ENCODE measurements around the gene NFKBIE. TPM values are rescaled to one million over a fixed set of nuclear protein-coding genes. Genes with fewer than 3 reads are reported as not detected.

Gene NFKBIE
- total and polyA plus RNA-seq, 5 donors from 2014 or later, result 3.6 to 53.8 (median 6.1) TPM

- H3K4me3 Mint-ChIP-seq, result peak overlapping the region; percentile 87 to 95 (median 90)
- Histone ChIP-seq H3K4me1 (ENCODE audit: control insufficient read depth, insufficient read depth, low read length, poor library complexity, severe bottlenecking) (peaks cover 14% of the 10 kb centered on the region), H3K27ac (ENCODE audit: insufficient read depth, low read length, poor library complexity, severe bottlenecking) (peak overlapping the region; percentile 87), H3K9me3 (ENCODE audit: control insufficient read depth in 2 of 2, low read length in 2 of 2) (no peaks in the 10 kb centered on the region), H3K4me3 (ENCODE audit: low read depth, low read length) (peak overlapping the region; percentile 74), H3K36me3 (ENCODE audit: control insufficient read depth, insufficient read depth, low read length) (no peaks in the 10 kb centered on the region), H3K27me3 (ENCODE audit: control insufficient read depth, insufficient read depth, low read length) (no peaks in the 10 kb centered on the region)
- peaks cover 0 to 10% (median 7%) of the 10 kb centered on the region in 4 donors for H3K4me1 Mint-ChIP-seq
- no peaks in the 10 kb centered on the region for H3K27me3 Mint-ChIP-seq
- H3K9me3 Mint-ChIP-seq, result no peaks in the 10 kb centered on the region
- H3K27ac Mint-ChIP-seq, result peak overlapping the region; percentile 91 to 95 (median 95)
- peak; percentile 70 to 82 (median 82) for DNase-seq
- no peaks in the 10 kb centered on the region for H3K36me3 Mint-ChIP-seq
- ATAC-seq (ENCODE audit: low read depth in 2 of 2), result peak; percentile 91 to 92
Measured at GRCh38 chr6:44237813-44238433, 27.4 kb downstream of the NFKBIE start.

- peak overlapping the region; percentile 74 for H3K4me3 ChIP-seq (ENCODE audit: low read depth, low read length)
Measured at GRCh38 chr6:44237021-44237812, 28.1 kb downstream of the NFKBIE start.

GRCh38 chr6:44235891-44236516 is 29.3 kb downstream of the NFKBIE start:
- DNase-seq, result no peak
- no peak overlapping the region for H3K27ac ChIP-seq (ENCODE audit: insufficient read depth, low read length, poor library complexity, severe bottlenecking)
- H3K9me3 Mint-ChIP-seq, result no peaks in the 10 kb centered on the region
- peak overlapping the region in 2 of 4 donors; percentile 80 to 95 for H3K4me3 Mint-ChIP-seq
- H3K4me1 Mint-ChIP-seq, result peaks cover 0 to 10% (median 7%) of the 10 kb centered on the region in 4 donors
- H3K36me3 ChIP-seq (ENCODE audit: control insufficient read depth, insufficient read depth, low read length), result no peaks in the 10 kb centered on the region
- no peaks in the 10 kb centered on the region for H3K9me3 ChIP-seq (ENCODE audit: control insufficient read depth in 2 of 2, low read length in 2 of 2)
- no peaks in the 10 kb centered on the region for H3K27me3 ChIP-seq (ENCODE audit: control insufficient read depth, insufficient read depth, low read length)
- no peak for ATAC-seq (ENCODE audit: low read depth in 2 of 2)
- H3K27ac Mint-ChIP-seq, result no peak overlapping the region
- H3K4me1 ChIP-seq (ENCODE audit: control insufficient read depth, insufficient read depth, low read length, poor library complexity, severe bottlenecking), result peaks cover 14% of the 10 kb centered on the region
- no peaks in the 10 kb centered on the region for H3K27me3 Mint-ChIP-seq
- no peaks in the 10 kb centered on the region for H3K36me3 Mint-ChIP-seq
- H3K4me3 ChIP-seq (ENCODE audit: low read depth, low read length), result no peak overlapping the region

More at GRCh38 chr6:44237021-44237812, 28.1 kb downstream of the NFKBIE start:
- no peaks in the 10 kb centered on the region for H3K9me3 Mint-ChIP-seq
- peak overlapping the region; percentile 87 to 95 (median 90) for H3K4me3 Mint-ChIP-seq
- H3K27ac ChIP-seq (ENCODE audit: insufficient read depth, low read length, poor library complexity, severe bottlenecking), result peak overlapping the region; percentile 87
- H3K27ac Mint-ChIP-seq, result peak overlapping the region; percentile 91 to 95 (median 95)
- H3K36me3 Mint-ChIP-seq, result no peaks in the 10 kb centered on the region
- DNase-seq, result peak in 2 of 3 donors; percentile 58 to 71
- H3K27me3 Mint-ChIP-seq, result no peaks in the 10 kb centered on the region
- H3K9me3 ChIP-seq (ENCODE audit: control insufficient read depth in 2 of 2, low read length in 2 of 2), result no peaks in the 10 kb centered on the region
- peaks cover 0 to 10% (median 7%) of the 10 kb centered on the region in 4 donors for H3K4me1 Mint-ChIP-seq
- H3K36me3 ChIP-seq (ENCODE audit: control insufficient read depth, insufficient read depth, low read length), result no peaks in the 10 kb centered on the region
- peak; percentile 64 to 66 for ATAC-seq (ENCODE audit: low read depth in 2 of 2)
- H3K4me1 ChIP-seq (ENCODE audit: control insufficient read depth, insufficient read depth, low read length, poor library complexity, severe bottlenecking), result peaks cover 14% of the 10 kb centered on the region
- no peaks in the 10 kb centered on the region for H3K27me3 ChIP-seq (ENCODE audit: control insufficient read depth, insufficient read depth, low read length)

GRCh38 chr6:44235269-44235668 is 30.1 kb downstream of the NFKBIE start:
- no peak overlapping the region for H3K27ac ChIP-seq (ENCODE audit: insufficient read depth, low read length, poor library complexity, severe bottlenecking)
- H3K4me1 ChIP-seq (ENCODE audit: control insufficient read depth, insufficient read depth, low read length, poor library complexity, severe bottlenecking), result peaks cover 14% of the 10 kb centered on the region
- Mint-ChIP-seq H3K27ac (peak overlapping the region in 2 of 3 donors; percentile 25 to 61), H3K4me1 (peaks cover 0 to 10% (median 7%) of the 10 kb centered on the region in 4 donors), H3K36me3 (no peaks in the 10 kb centered on the region), H3K4me3 (peak overlapping the region in 2 of 4 donors; percentile 30 to 59), H3K9me3 (no peaks in the 10 kb centered on the region), H3K27me3 (no peaks in the 10 kb centered on the region)
- H3K4me3 ChIP-seq (ENCODE audit: low read depth, low read length), result no peak overlapping the region
- H3K9me3 ChIP-seq (ENCODE audit: control insufficient read depth in 2 of 2, low read length in 2 of 2), result no peaks in the 10 kb centered on the region
- H3K27me3 ChIP-seq (ENCODE audit: control insufficient read depth, insufficient read depth, low read length), result no peaks in the 10 kb centered on the region
- ATAC-seq (ENCODE audit: low read depth in 2 of 2) (no peak), DNase-seq (no peak)
- H3K36me3 ChIP-seq (ENCODE audit: control insufficient read depth, insufficient read depth, low read length), result no peaks in the 10 kb centered on the region

- H3K27ac Mint-ChIP-seq, result peak overlapping the region in 1 of 3 donors; percentile 22
- ATAC-seq (ENCODE audit: low read depth in 2 of 2), result no peak
- no peak for DNase-seq
Measured at GRCh38 chr6:44234101-44235025, 31.0 kb downstream of the NFKBIE start.

GRCh38 chr6:44233567-44234100 is 31.7 kb downstream of the NFKBIE start:
- DNase-seq (no peak), ATAC-seq (ENCODE audit: low read depth in 2 of 2) (no peak)
- Mint-ChIP-seq H3K4me3 (no peak overlapping the region), H3K27me3 (no peaks in the 10 kb centered on the region), H3K4me1 (peaks cover 0 to 10% (median 7%) of the 10 kb centered on the region in 4 donors), H3K9me3 (no peaks in the 10 kb centered on the region), H3K27ac (peak overlapping the region in 1 of 3 donors; percentile 89), H3K36me3 (no peaks in the 10 kb centered on the region)
- H3K9me3 ChIP-seq (ENCODE audit: control insufficient read depth in 2 of 2, low read length in 2 of 2), result no peaks in the 10 kb centered on the region
- no peaks in the 10 kb centered on the region for H3K27me3 ChIP-seq (ENCODE audit: control insufficient read depth, insufficient read depth, low read length)
- H3K4me3 ChIP-seq (ENCODE audit: low read depth, low read length), result no peak overlapping the region
- peaks cover 14% of the 10 kb centered on the region for H3K4me1 ChIP-seq (ENCODE audit: control insufficient read depth, insufficient read depth, low read length, poor library complexity, severe bottlenecking)
- H3K27ac ChIP-seq (ENCODE audit: insufficient read depth, low read length, poor library complexity, severe bottlenecking), result no peak overlapping the region
- no peaks in the 10 kb centered on the region for H3K36me3 ChIP-seq (ENCODE audit: control insufficient read depth, insufficient read depth, low read length)

More at GRCh38 chr6:44234101-44235025, 31.0 kb downstream of the NFKBIE start:
- H3K27ac ChIP-seq (ENCODE audit: insufficient read depth, low read length, poor library complexity, severe bottlenecking), result no peak overlapping the region
- H3K4me1 ChIP-seq (ENCODE audit: control insufficient read depth, insufficient read depth, low read length, poor library complexity, severe bottlenecking), result peaks cover 14% of the 10 kb centered on the region
- no peaks in the 10 kb centered on the region for H3K36me3 Mint-ChIP-seq
- H3K27me3 Mint-ChIP-seq, result no peaks in the 10 kb centered on the region
- no peak overlapping the region for H3K4me3 Mint-ChIP-seq
- no peaks in the 10 kb centered on the region for H3K27me3 ChIP-seq (ENCODE audit: control insufficient read depth, insufficient read depth, low read length)
- no peaks in the 10 kb centered on the region for H3K9me3 ChIP-seq (ENCODE audit: control insufficient read depth in 2 of 2, low read length in 2 of 2)
- H3K36me3 ChIP-seq (ENCODE audit: control insufficient read depth, insufficient read depth, low read length), result no peaks in the 10 kb centered on the region
- H3K4me1 Mint-ChIP-seq, result peaks cover 0 to 10% (median 7%) of the 10 kb centered on the region in 4 donors
- no peaks in the 10 kb centered on the region for H3K9me3 Mint-ChIP-seq
- no peak overlapping the region for H3K4me3 ChIP-seq (ENCODE audit: low read depth, low read length)
